Osteoblast (primary cell): Measurements from ENCODE around the gene ANXA3. TPM values are rescaled to one million over a fixed set of nuclear protein-coding genes. Genes with fewer than 3 reads are reported as not detected.
A peak's percentile ranks its signal among the peaks of the same experiment; 100 is the strongest.

Experiments
- DNase-seq: peaks from one replicate; pipeline ENCODE4 v3.0.0; 2011; ENCODE audit warnings: low spot score, mixed read lengths; ENCODE audit not compliant: insufficient read length; ENCODE audit errors: missing footprints
- H2AFZ ChIP-seq: 2 replicates; pipeline ENCODE4 v1.6.0; 2011; ENCODE audit warnings: mild to moderate bottlenecking, low read length
- H3K27ac ChIP-seq: 2 replicates; pipeline ENCODE4 v1.5.1; 2011; ENCODE audit warnings: mild to moderate bottlenecking, low read depth, low read length, moderate library complexity
- H3K27me3 ChIP-seq: 2 replicates; pipeline ENCODE4 v1.6.0; 2012; ENCODE audit warnings: mild to moderate bottlenecking, control low read depth, inconsistent platforms, low read length, moderate library complexity; ENCODE audit not compliant: insufficient read depth
- H3K36me3 ChIP-seq: 2 replicates; pipeline ENCODE4 v1.5.1; 2011; ENCODE audit warnings: mild to moderate bottlenecking, low read length, control low read depth, moderate library complexity; ENCODE audit not compliant: insufficient read depth
- H3K4me1 ChIP-seq: 2 replicates; pipeline ENCODE4 v1.5.1; 2011; ENCODE audit warnings: mild to moderate bottlenecking, low read length, control low read depth, moderate library complexity; ENCODE audit not compliant: insufficient read depth
- H3K4me2 ChIP-seq: 2 replicates; pipeline ENCODE4 v1.6.0; 2011; ENCODE audit warnings: mild to moderate bottlenecking, low read length; ENCODE audit not compliant: insufficient read depth
- H3K4me3 ChIP-seq: fragments of 200-600 bp; sonication (generic); 3 replicates; pipeline ENCODE4 v1.5.1; 2012; ENCODE audit warnings: mild to moderate bottlenecking, low read length, inconsistent platforms; ENCODE audit not compliant: insufficient read depth
- H3K79me2 ChIP-seq: 2 replicates; pipeline ENCODE4 v1.6.0; 2012; ENCODE audit warnings: mild to moderate bottlenecking, low read length, control low read depth, inconsistent platforms; ENCODE audit not compliant: insufficient read depth
- H3K9me3 ChIP-seq: 2 replicates; pipeline ENCODE4 v1.5.1; 2011; ENCODE audit warnings: low read depth, low read length, control low read depth
- H4K20me1 ChIP-seq: 2 replicates; pipeline ENCODE4 v1.6.0; 2012; ENCODE audit warnings: mild to moderate bottlenecking, low read length, control low read depth; ENCODE audit not compliant: insufficient read depth
- total RNA-seq: library from RNA; depleted of rRNA; stranded (reverse); fragments of >200 nt; gene quantifications from 2 replicates; pipeline ENCODE4 v1.2.3, GENCODE V29; 2012
- TF ChIP-seq, protein P1 (sequence below): IDR thresholded peaks from 2 replicates; pipeline ENCODE4 v1.5.1; 2011; ENCODE audit warnings: mild to moderate bottlenecking, low read depth, low read length, moderate library complexity; ENCODE audit errors: extremely low read depth

The ANXA3 gene
- total RNA-seq, 1 donor: 2.9 TPM

GRCh38 chr4:78557841-78558240, 6.3 kb downstream of the ANXA3 start:
- Histone ChIP-seq H3K27ac (no peak overlapping the region), H3K4me2 (no peak overlapping the region)
- TF ChIP-seq, protein P1, sequence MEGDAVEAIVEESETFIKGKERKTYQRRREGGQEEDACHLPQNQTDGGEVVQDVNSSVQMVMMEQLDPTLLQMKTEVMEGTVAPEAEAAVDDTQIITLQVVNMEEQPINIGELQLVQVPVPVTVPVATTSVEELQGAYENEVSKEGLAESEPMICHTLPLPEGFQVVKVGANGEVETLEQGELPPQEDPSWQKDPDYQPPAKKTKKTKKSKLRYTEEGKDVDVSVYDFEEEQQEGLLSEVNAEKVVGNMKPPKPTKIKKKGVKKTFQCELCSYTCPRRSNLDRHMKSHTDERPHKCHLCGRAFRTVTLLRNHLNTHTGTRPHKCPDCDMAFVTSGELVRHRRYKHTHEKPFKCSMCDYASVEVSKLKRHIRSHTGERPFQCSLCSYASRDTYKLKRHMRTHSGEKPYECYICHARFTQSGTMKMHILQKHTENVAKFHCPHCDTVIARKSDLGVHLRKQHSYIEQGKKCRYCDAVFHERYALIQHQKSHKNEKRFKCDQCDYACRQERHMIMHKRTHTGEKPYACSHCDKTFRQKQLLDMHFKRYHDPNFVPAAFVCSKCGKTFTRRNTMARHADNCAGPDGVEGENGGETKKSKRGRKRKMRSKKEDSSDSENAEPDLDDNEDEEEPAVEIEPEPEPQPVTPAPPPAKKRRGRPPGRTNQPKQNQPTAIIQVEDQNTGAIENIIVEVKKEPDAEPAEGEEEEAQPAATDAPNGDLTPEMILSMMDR: no peak

GRCh38 chr4:78558410-78558809, 6.8 kb downstream of the ANXA3 start:
- Histone ChIP-seq H3K4me3 (no peak overlapping the region), H3K4me1 (peaks cover 26% of the 10 kb centered on the region), H3K27ac (no peak overlapping the region), H3K36me3 (no peaks in the 10 kb centered on the region), H3K79me2 (no peaks in the 10 kb centered on the region), H3K9me3 (no peaks in the 10 kb centered on the region), H3K4me2 (no peak overlapping the region), H4K20me1 (no peaks in the 10 kb centered on the region), H3K27me3 (no peaks in the 10 kb centered on the region), H2AFZ (no peak overlapping the region)
- no peak for DNase-seq
- TF ChIP-seq, protein P1: no peak

More at GRCh38 chr4:78557841-78558240, 6.3 kb downstream of the ANXA3 start:
- peaks cover 26% of the 10 kb centered on the region for H3K4me1 ChIP-seq
- DNase-seq: no peak
- H3K36me3 ChIP-seq: no peaks in the 10 kb centered on the region
- H3K4me3 ChIP-seq: no peak overlapping the region
- no peaks in the 10 kb centered on the region for H4K20me1 ChIP-seq
- no peaks in the 10 kb centered on the region for H3K27me3 ChIP-seq
- peak overlapping the region; percentile 7 for H2AFZ ChIP-seq
- H3K79me2 ChIP-seq: no peaks in the 10 kb centered on the region
- no peaks in the 10 kb centered on the region for H3K9me3 ChIP-seq

- no peaks in the 10 kb centered on the region for H3K9me3 ChIP-seq
- peak overlapping the region; percentile 30 for H3K4me2 ChIP-seq
- peaks cover 26% of the 10 kb centered on the region for H3K4me1 ChIP-seq
- H3K4me3 ChIP-seq: no peak overlapping the region
- TF ChIP-seq, protein P1: no peak
- H4K20me1 ChIP-seq: no peaks in the 10 kb centered on the region
- no peak for DNase-seq
- H3K79me2 ChIP-seq: no peaks in the 10 kb centered on the region
- no peaks in the 10 kb centered on the region for H3K27me3 ChIP-seq
- H2AFZ ChIP-seq: no peak overlapping the region
- H3K36me3 ChIP-seq: no peaks in the 10 kb centered on the region
- H3K27ac ChIP-seq: no peak overlapping the region
These were observed 8.9 kb downstream of the ANXA3 start for GRCh38 chr4:78560296-78560963.

DNA sequence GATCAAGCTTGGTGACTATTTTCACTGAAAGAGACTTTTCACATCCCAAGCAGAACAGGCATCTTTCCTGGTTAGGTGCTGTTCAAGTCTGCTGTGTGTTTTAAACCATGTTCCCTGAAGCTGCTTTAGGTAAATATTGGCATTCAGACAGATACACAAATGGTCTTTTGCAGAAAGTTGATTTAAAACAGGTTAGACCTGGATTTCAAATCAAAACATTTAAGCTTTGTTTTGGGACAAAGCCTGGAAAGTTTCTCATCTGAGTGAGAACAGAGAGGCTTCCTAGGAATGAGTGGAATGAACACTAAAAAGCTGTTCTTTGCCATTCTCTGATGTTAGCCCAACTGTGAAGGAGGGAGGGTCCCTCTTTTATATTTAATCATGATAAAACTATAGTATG, 10.1 kb downstream of the ANXA3 start:
- Histone ChIP-seq H3K9me3 (no peaks in the 10 kb centered on the region), H3K79me2 (no peaks in the 10 kb centered on the region), H3K27ac (peak overlapping the region; percentile 32), H3K4me2 (peak overlapping the region; percentile 56), H3K36me3 (no peaks in the 10 kb centered on the region), H4K20me1 (no peaks in the 10 kb centered on the region), H3K27me3 (no peaks in the 10 kb centered on the region), H3K4me1 (peaks cover 35% of the 10 kb centered on the region), H3K4me3 (no peak overlapping the region), H2AFZ (peak overlapping the region; percentile 16)
- no peak for DNase-seq
- TF ChIP-seq, protein P1: no peak
